ENCODE results near the gene FAM234B. TPM values are rescaled to one million over a fixed set of nuclear protein-coding genes. Genes with fewer than 3 reads are reported as not detected.

Gene FAM234B
- total RNA-seq, 4 donors from 2014 or later = 1.8 to 3.5 (median 2.5) TPM

DNA sequence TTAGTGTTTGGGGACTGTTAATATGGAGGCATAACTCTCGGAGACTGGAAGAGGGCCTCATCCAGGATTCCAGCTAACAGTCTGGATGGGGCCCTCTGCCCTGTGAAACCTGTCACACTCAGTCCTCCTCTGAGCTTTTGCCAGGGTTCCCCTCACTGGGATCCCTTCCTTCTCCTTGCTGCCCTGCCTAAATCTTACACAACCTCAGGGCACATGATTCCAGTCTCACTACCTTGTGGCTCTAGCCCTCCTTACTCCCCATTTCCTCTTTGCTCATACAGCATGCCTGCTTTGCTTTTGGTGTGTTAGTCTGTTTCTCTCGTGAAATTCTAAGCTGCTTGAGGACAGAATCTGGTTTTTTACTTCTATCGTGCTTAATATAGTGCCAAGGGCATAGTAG lies 60.2 kb downstream of the FAM234B start:
- peaks cover 13 to 21% of the 10 kb centered on the region in 2 donors for H3K4me1 ChIP-seq
- no peak overlapping the region for H3K4me3 ChIP-seq
- in situ Hi-C loops (cut with MboI; ENCODE audit: low sequenced_read_pairs in 4 of 4) = no loop called here
- TF ChIP-seq POLR2A (IDR thresholded peaks at IDR 0.05) = no peak
- TF ChIP-seq, protein P1, sequence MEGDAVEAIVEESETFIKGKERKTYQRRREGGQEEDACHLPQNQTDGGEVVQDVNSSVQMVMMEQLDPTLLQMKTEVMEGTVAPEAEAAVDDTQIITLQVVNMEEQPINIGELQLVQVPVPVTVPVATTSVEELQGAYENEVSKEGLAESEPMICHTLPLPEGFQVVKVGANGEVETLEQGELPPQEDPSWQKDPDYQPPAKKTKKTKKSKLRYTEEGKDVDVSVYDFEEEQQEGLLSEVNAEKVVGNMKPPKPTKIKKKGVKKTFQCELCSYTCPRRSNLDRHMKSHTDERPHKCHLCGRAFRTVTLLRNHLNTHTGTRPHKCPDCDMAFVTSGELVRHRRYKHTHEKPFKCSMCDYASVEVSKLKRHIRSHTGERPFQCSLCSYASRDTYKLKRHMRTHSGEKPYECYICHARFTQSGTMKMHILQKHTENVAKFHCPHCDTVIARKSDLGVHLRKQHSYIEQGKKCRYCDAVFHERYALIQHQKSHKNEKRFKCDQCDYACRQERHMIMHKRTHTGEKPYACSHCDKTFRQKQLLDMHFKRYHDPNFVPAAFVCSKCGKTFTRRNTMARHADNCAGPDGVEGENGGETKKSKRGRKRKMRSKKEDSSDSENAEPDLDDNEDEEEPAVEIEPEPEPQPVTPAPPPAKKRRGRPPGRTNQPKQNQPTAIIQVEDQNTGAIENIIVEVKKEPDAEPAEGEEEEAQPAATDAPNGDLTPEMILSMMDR (IDR thresholded peaks at IDR 0.05 in 4 of 5, conservative IDR thresholded peaks at IDR 0.05 in 1 of 5) = no peak
- H3K27ac ChIP-seq = no peak overlapping the region
- DNase-seq (no peak), ATAC-seq (no peak)
- H3K36me3 ChIP-seq = no peaks in the 10 kb centered on the region
- intact Hi-C loops (cut with DNase I; ENCODE audit: low total_unique reads) = loop anchor here (5.0 kb wide), 2 partner anchors 43 to 187 kb away; no protein-coding TSS in a partner anchor
- H3K27me3 ChIP-seq = no peaks in the 10 kb centered on the region
- H3K9me3 ChIP-seq = no peaks in the 10 kb centered on the region

DNA sequence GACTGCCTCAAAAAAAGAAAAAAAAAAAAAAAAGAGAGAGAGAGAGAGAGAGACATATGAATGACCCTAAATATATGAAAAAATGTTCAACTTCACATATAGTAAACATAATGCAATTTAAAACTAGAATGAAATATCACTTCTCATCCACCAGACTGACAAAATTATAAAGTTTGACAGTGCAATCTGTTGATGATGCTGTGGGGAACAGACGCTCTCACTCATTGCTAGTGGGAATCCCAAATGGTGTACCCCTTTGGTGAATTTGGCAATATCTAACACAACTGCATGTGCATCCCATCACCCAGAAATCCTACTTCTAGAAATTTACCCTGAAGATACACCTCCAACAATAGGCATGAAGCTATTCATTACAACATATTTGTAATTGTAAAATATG lies 61.6 kb downstream of the FAM234B start:
- H3K4me1 ChIP-seq = peaks cover 0 to 7% of the 10 kb centered on the region in 2 donors
- intact Hi-C loops (cut with DNase I; ENCODE audit: low total_unique reads) = no loop called here

DNA sequence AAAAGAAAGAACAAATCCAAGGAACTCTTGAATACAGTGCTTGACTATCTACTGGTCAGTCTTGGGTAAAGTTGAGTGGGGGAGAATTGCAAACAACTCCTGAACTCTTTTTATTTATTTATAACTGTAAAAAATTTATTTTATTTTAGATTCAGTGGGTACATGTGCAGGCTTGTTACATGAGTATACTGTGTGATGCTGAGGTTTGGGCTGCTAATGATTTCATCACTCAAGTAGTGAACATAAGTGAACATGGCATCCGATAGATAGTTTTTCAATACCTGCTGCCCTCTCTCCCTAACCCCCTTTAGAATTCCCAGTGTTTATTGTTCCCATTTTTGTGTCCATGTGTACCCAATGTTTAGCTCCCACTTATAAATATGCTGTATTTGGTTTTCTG lies 62.5 kb downstream of the FAM234B start:
- Histone ChIP-seq H3K4me1 (peaks cover 0 to 2% of the 10 kb centered on the region in 2 donors), H3K27ac (no peak overlapping the region), H3K36me3 (no peaks in the 10 kb centered on the region), H3K9me3 (no peaks in the 10 kb centered on the region), H3K4me3 (no peak overlapping the region), H3K27me3 (no peaks in the 10 kb centered on the region)
- no peak for TF ChIP-seq POLR2A (IDR thresholded peaks at IDR 0.05)
- TF ChIP-seq, protein P1 (IDR thresholded peaks at IDR 0.05 in 4 of 5, conservative IDR thresholded peaks at IDR 0.05 in 1 of 5) = no peak
- ATAC-seq (no peak), DNase-seq (no peak)
- intact Hi-C loops (cut with DNase I; ENCODE audit: low total_unique reads) (no loop called here), in situ Hi-C loops (cut with MboI; ENCODE audit: low sequenced_read_pairs in 4 of 4) (no loop called here)

More for the DNA sequence above, 61.6 kb downstream of the FAM234B start:
- ATAC-seq = no peak
- Histone ChIP-seq H3K27me3 (no peaks in the 10 kb centered on the region), H3K9me3 (no peaks in the 10 kb centered on the region), H3K4me3 (no peak overlapping the region), H3K36me3 (no peaks in the 10 kb centered on the region), H3K27ac (no peak overlapping the region)
- in situ Hi-C loops (cut with MboI; ENCODE audit: low sequenced_read_pairs in 4 of 4) = no loop called here
- TF ChIP-seq POLR2A (IDR thresholded peaks at IDR 0.05) = no peak
- DNase-seq = no peak

DNA sequence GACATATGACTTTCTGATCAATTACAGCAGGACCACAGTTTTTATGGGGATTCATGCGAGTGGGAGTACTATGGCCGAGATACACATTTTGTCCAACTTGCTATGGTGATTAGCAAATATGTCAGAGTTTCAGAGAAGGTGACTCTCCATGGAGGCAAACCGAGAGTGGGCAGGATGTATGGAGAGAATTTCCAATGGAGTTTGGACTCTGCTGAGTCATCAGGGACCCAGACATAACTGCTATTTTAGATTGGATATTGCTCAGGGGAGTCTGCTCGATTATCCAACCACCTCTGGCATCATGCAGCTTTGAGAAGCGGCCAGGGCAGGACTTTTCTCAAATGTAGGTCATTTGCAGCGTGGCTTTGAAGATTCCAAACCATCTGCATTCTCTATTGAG lies 68.8 kb downstream of the FAM234B start:
- H3K4me3 ChIP-seq = no peak overlapping the region
- no peaks in the 10 kb centered on the region for H3K27me3 ChIP-seq
- intact Hi-C loops (cut with DNase I; ENCODE audit: low total_unique reads) (no loop called here), in situ Hi-C loops (cut with MboI; ENCODE audit: low sequenced_read_pairs in 4 of 4) (no loop called here)
- no peaks in the 10 kb centered on the region for H3K36me3 ChIP-seq
- no peaks in the 10 kb centered on the region for H3K9me3 ChIP-seq
- peaks cover 0 to 8% of the 10 kb centered on the region in 2 donors for H3K4me1 ChIP-seq
- ATAC-seq (no peak), DNase-seq (no peak)
- no peak overlapping the region for H3K27ac ChIP-seq
- TF ChIP-seq POLR2A (IDR thresholded peaks at IDR 0.05) = no peak
- TF ChIP-seq, protein P1 (IDR thresholded peaks at IDR 0.05 in 4 of 5, conservative IDR thresholded peaks at IDR 0.05 in 1 of 5) = no peak

- H3K27ac ChIP-seq = no peak overlapping the region
- peaks cover 0 to 8% of the 10 kb centered on the region in 2 donors for H3K4me1 ChIP-seq
- no peaks in the 10 kb centered on the region for H3K9me3 ChIP-seq
- TF ChIP-seq, protein P1 (IDR thresholded peaks at IDR 0.05 in 4 of 5, conservative IDR thresholded peaks at IDR 0.05 in 1 of 5) = no peak
- TF ChIP-seq POLR2A (IDR thresholded peaks at IDR 0.05) = no peak
- H3K4me3 ChIP-seq = no peak overlapping the region
- no peaks in the 10 kb centered on the region for H3K36me3 ChIP-seq
- peak in 1 of 2 donors; percentile 11 for ATAC-seq
- intact Hi-C loops (cut with DNase I; ENCODE audit: low total_unique reads) (no loop called here), in situ Hi-C loops (cut with MboI; ENCODE audit: low sequenced_read_pairs in 4 of 4) (no loop called here)
- no peaks in the 10 kb centered on the region for H3K27me3 ChIP-seq
- DNase-seq = no peak
Observed at GRCh38 chr12:13114251-13115052, 70.3 kb downstream of the FAM234B start.
